GM19239 (cell line): ENCODE measurements around the gene SF3B2.
"Not testable (repeated sequence)": the region's sequence is repeated elsewhere in the genome, so short reads cannot be mapped to it uniquely, and the experiment has no call there.

Source experiments
- DNase-seq: peaks from one replicate; pipeline ENCODE4 v3.0.0; 2011; ENCODE audit warnings: low spot score; ENCODE audit not compliant: insufficient read length
- FAIRE-seq: peaks from 2 replicates; lab custom pipeline; 2011; peaks lifted over from hg19 to GRCh38; lab: Jason Lieb, UNC

SF3B2 gene, protein sequence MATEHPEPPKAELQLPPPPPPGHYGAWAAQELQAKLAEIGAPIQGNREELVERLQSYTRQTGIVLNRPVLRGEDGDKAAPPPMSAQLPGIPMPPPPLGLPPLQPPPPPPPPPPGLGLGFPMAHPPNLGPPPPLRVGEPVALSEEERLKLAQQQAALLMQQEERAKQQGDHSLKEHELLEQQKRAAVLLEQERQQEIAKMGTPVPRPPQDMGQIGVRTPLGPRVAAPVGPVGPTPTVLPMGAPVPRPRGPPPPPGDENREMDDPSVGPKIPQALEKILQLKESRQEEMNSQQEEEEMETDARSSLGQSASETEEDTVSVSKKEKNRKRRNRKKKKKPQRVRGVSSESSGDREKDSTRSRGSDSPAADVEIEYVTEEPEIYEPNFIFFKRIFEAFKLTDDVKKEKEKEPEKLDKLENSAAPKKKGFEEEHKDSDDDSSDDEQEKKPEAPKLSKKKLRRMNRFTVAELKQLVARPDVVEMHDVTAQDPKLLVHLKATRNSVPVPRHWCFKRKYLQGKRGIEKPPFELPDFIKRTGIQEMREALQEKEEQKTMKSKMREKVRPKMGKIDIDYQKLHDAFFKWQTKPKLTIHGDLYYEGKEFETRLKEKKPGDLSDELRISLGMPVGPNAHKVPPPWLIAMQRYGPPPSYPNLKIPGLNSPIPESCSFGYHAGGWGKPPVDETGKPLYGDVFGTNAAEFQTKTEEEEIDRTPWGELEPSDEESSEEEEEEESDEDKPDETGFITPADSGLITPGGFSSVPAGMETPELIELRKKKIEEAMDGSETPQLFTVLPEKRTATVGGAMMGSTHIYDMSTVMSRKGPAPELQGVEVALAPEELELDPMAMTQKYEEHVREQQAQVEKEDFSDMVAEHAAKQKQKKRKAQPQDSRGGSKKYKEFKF

DNA sequence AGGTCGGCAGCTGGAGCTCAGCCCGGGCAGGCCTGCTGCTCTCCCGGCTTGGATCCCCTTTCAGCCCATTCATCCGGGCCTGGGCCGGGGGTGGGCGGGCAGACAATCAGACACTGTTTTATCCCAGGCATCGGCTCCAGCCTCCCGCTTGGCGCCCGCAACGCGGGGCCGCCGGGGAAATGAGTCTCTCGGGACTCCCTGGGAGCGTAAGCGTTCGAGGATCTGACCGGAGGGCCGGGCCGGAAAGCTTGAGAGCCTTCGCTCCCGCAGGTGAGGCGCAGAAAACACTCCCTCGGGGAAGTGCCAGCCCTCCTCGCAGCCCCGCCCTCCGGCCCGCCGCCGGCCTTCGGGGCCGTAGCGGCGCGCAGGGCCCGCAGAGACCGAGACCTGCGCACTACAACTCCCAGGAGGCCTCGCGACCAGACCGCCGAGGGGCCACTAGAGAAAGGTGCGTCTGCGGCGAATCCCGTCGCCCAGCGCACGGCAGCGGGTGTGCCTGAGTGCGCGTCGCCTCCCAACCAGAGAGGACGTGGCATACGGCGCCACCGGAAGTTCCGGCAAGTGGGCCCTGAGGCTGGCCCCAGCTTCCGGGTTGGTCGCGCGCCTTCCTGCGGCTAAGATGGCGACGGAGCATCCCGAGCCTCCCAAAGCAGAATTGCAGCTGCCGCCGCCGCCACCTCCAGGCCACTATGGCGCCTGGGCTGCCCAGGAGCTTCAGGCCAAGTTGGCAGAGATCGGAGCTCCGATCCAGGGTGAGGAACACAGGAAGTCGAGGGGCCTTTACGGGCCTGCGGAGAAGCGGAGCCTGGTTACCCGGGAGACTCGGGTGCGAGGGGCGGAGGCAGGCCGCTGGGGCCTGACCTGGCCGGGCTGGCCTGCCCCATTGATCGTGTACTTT is at the start of gene SF3B2:
SF3B2 (plus strand) TSS at position 599 of the 898 bp plus-strand sequence; CDS start at position 620, 21 bp downstream.
- peak; percentile 94 for FAIRE-seq
- peak; percentile 94 for DNase-seq

DNA sequence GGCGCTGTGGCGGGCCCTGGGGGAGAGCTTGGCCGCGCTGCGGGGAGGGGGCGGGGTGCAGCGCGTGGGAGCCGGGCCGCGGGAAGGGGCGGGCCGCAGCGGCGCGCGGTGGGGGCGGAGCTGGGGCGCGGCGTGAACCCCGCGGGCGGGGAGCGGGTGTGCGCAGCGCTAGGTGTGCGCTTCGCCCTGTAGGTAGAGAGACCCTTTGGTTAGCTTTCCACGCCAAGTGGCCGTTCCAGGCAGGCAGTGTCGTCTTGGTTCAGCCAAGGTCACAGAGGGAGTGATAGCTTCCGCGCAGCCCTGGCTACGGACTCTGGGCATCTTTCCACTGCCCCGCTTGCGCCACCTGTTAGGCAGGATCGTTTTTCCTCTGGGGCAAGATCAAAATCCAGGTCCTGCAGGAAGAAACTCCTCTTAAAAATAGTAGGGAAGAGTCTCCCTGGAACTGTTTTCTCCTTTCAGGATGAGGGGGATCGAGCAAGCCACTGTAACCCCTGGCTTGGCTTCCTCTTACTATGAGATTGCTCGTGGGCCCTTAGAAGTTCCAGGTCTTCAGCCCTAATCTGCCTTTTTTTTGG is 49.4 kb upstream of the SF3B2 start:
- peak; percentile 45 for FAIRE-seq
- peak; percentile 58 for DNase-seq

DNA sequence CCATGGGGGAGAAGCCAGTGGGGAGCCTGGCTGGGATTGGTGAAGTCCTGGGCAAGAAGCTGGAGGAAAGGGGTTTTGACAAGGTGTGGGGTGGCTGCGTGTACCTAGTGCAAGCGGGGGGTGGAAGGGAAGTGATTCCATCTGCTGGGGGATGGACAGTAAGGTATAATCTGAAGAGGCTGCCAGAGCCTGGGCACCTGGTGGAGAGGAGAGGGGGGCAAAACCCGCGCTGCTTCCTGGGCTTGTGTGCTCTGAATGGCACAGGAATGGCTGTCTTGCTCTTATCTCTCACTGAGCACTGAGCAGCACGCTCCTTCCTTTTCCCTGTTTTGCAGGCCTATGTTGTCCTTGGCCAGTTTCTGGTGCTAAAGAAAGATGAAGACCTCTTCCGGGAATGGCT is 48.9 kb upstream of the SF3B2 start:
- no peak for DNase-seq
- FAIRE-seq: no peak

DNA sequence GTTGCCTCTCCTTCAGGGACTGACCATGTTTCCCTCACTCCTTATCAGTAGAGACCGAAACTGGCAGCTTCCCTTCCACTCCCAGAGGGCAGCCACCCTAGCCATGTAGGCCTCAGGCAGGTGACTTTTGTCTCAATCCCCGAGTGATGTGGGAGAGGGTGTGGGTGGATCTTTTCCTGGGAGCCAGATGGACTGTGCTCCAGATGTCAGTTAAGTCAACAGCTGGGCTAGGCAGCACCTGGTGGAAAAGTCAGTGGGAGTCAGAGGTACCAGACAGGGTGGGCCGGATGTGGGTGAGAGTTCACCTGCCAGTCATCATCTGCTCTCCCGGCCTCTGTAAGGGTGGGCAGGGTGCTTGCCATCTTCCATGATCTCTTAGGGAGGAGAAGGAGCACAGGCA is 48.0 kb upstream of the SF3B2 start:
- FAIRE-seq: no peak
- DNase-seq: no peak

DNA sequence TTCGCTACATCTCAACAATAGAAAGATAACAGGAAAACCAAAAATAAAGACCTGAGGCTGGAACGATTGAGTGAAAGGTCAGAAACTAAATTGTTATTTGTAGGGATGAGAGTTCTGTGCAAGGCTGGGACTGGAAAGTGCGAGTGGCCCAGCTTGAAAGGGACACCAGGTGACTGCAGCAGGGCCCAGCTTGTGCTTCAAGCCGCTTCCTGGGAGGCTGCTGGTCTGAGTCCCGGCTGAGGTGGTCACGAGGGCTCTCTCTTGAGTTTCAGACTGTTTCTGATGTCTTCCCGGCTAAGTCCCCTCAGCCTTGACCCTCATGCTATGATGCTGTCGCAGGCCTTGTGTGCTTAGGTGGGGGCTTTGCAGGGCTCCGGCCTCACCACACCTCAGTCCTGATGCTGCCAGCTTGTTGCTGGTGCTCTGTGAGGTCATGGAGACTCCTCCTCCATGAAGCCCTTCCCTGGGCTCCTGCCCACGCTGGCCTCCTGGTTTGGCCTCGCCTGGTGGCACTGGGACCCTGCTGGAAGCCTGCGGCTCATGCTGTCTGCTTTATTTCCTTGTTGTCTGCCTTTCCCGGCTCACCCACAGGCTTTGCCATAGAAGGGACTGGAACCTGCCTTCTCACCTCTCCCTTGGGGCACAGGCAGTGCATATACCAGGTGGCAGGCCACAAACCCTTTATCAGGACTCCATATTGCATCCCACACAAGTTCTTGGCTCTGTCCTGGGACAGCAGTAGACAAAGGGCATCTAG is 45.9 kb upstream of the SF3B2 start:
- DNase-seq (no peak), FAIRE-seq (no peak)

DNA sequence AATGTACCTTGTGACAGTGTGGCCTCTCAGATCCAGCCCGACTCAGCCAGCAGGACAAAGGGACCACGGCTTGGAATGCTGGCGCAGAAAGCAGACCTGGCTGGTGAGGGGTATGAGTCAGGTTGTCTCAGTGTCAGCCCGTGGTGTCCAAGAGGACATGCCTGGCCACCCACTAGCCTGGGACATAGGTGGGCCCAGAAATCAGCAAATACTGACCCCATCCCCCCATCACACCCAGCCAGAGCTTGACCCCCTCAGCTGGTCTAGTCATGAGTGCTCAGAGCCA is 45.3 kb upstream of the SF3B2 start:
- FAIRE-seq (no peak), DNase-seq (no peak)

DNA sequence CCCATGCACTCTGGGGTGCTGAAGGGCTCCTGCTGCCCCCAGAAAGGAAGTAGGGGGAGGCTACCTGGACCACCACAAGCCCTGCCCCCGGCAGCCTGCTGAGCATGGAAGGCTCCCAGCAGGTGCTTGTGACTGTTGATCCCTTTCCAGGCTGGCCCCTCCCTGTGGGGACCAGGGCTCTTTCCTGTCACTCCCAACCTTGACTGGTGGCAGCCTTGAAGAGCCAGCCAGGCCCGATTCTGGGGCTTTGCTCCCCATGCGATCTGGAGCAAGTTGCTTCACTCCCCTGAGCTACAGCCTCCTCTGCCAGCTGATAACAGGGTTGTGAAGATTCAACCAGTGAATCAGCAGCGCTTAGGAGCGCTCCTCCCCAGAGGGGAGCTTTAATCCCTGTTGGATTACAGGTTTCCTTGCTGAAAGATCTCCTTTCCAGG is 44.9 kb upstream of the SF3B2 start:
- no peak for FAIRE-seq
- DNase-seq: no peak

DNA sequence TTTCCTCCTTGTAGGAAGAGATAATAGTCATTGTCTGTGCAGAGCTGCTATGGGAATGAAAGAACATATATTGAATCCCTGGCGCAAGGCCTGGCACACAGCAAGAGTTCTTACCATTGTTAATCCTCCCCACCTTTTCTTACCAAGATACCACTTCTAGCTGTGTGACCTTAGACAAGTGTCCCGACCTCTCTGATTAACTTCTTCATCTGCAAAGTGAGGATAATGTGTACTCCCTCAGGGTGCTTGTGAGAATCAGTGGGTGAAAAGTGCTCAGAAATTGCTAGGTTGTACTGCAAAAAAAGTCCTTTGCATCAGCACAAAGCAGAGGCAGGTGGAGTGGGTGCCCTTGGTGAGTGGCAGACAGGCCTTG is 44.1 kb upstream of the SF3B2 start:
- no peak for DNase-seq
- no peak for FAIRE-seq

DNA sequence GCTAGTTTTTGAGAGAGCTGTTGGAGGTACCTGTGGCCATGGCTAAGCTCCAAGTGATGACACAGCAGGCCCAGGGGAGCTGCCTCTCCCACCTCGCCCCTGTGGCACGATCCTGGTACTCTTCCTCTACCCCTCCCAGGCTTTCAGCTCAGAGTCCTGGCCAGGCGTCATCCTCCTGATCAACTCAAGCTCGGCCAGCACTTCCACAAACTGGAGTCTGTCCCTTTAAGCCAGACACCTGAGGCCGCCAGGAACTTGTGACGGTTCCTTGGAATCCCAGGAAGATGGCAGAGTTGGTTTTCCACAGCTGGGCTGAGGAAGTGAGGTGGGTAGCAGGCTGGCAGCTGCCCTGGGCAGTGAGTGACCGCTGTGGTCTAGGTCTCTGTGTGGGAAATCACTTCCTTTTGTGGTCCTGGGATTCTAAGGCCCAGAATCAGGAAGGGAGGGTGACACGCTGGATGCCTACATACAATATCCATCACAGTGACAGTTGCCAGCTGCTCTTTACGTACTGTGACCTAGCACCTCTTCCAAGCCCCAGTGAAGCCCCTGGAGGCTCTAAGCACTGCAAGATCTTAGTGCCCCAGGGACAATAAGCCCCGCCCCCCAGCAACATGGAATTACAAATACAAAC is 43.6 kb upstream of the SF3B2 start:
- DNase-seq (no peak), FAIRE-seq (no peak)

DNA sequence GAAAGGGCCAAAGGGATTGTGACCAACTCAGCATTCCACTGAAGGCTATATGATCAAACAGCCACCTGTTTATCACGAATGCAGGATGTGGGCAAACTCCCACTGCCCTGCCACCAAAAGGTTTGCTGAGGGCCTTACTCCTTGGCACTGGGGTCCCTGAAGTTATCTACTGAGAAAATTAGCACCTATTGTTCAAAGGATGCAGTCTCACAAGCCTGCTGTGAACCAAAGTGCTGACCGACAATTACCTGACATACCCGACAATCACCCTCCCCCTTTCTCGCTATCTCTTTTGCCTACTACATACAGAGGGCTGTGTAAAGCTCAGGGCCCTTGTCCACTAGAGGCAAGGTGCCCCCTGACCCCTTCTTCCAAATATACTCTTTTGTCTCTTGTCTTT is 42.1 kb upstream of the SF3B2 start:
- DNase-seq, FAIRE-seq: not testable (repeated sequence)

DNA sequence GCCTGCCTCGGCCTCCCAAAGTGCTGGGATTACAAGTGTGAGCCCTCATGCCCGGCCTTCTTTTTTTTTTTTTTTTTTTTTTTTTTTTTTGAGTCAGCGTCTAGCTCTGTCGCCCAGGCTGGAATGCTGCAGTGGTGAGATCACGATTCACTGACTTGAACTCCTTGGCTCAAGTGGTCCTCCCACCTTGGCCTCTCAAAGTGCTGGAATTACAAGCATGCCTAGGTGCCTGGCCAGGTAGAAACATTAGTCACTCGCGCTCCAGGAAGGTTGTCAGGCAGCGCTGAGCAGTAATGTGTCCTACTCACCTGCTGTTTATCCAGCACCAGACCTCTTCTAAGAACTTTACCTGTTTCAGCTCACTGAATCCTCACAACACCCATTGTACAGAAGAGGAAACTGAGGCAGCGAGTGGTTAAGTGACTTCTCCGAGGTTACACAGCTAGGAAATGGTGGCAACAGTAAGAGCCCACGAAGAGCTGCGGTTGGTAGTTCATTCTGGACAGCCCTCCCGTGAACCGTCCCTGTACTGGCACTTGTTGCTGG is 40.9 kb upstream of the SF3B2 start:
- FAIRE-seq (no peak), DNase-seq (no peak)

DNA sequence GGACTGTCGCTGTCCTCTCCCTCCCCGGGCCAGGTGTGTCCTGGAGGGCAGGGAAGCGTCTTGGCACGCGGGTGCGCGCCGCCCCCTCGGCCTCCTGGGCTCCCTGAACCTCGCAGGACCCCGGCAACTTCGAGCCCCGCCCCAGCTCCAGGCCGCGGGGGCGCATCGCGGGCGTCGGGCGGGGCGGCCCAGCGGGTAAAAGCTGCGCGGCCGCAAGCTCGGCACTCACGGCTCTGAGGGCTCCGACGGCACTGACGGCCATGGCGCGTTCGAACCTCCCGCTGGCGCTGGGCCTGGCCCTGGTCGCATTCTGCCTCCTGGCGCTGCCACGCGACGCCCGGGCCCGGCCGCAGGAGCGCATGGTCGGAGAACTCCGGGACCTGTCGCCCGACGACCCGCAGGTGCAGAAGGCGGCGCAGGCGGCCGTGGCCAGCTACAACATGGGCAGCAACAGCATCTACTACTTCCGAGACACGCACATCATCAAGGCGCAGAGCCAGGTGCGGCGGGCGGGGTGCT is 40.3 kb upstream of the SF3B2 start, which contains the start of gene CST6:
CST6 (plus strand) TSS at position 224 of the 519 bp plus-strand sequence; CDS start at position 261, 37 bp downstream.
- no peak for FAIRE-seq
- DNase-seq: no peak

DNA sequence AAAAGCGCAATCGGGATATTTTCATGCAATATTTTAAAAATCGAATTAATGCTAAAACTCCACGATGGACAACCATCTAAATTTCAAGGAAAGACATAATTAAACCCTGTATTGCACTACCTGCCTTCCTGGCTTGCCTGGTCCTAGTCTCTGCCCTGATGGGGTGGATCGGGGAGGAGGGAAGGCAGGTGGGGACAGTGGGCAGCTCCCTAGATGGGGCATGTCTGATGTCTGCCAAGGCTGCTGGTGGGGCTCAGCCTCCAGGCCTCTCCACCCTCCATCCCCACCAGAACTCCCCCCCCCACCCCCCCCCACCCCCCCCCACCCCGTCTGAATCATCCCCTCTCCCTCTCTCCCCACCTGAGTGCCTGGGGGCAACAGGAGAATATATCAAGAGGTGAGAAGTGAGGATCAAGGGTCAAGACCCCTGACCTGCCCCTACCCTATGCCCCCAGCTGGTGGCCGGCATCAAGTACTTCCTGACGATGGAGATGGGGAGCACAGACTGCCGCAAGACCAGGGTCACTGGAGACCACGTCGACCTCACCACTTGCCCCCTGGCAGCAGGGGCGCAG is 39.7 kb upstream of the SF3B2 start:
- FAIRE-seq (no peak), DNase-seq (no peak)

DNA sequence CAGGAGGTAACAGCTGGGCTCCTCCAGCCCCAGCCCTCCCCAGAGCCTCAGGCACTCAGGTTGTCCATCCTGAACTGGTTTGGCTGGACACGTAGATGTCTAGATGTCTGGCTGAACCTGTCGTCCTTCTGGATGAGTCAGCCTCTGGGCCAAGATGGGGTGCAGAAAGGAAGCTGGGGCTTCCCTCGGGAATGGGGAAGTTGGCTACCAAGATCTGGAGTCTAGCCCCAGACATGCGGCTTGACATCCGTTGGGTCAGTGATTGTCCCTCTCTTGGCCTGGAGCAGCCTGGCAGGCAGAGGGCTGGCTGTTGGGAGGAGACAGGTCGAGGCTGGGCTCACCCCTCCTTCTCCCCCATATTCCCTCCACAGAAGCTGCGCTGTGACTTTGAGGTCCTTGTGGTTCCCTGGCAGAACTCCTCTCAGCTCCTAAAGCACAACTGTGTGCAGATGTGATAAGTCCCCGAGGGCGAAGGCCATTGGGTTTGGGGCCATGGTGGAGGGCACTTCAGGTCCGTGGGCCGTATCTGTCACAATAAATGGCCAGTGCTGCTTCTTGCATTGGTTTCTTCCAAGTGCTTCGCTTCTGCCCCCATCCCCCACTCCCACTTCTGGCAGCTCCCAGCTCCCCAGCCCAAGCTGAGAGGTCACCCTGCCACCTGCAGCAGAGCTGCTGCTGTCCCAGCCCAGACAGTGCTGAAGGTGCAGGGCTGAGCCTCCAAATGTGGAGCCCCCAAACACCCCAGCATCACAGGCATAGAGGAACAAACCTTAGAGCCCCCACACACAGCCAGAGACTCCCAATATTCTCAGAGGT is 39.0 kb upstream of the SF3B2 start:
- no peak for DNase-seq
- no peak for FAIRE-seq

DNA sequence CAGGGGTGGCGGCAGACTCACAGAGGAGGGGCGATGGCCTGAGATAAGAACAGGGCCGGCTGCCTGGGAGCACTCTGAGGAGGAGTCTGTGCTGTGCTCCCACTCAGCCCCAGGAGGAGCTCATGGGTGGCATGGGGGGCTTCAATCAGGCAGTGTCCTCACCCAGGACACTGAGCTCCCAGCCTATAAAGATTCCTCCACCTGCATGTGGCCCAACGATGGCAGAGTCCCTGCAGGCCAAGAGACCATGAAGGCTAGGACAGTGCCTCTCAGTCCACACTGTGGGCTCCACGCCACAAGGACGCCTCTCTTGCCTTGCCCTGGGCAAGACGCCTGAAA is 38.4 kb upstream of the SF3B2 start:
- FAIRE-seq (no peak), DNase-seq (no peak)

DNA sequence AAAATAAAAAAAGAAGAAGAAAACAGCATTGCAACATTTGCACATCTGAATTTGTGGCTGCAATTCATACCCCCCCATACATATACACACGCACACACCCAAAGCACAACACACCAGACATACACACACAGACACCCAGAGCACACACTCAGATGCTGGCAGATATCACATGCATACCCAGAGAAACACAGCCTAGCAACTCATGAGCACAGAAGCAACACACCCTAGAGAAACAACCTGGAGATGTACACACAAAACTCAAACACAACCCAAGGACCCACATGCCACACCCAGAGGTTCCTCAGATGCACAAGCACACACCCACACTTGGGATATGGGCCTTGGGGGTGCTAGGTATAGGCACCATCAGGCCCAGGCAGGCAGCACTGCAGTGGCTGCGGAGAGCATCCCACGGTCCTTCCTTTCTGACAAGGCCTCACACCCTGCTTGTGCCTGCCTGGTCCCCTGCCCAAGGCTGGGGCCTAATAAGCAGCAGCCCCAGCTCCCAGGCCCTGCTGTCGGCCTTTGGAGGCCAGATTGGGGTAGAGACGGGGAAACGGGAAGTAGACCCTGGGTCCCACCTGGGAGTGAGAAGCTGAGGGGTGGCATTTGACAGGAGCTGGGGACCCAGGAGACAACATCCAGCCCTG is 37.2 kb upstream of the SF3B2 start:
- FAIRE-seq (no peak), DNase-seq (no peak)

DNA sequence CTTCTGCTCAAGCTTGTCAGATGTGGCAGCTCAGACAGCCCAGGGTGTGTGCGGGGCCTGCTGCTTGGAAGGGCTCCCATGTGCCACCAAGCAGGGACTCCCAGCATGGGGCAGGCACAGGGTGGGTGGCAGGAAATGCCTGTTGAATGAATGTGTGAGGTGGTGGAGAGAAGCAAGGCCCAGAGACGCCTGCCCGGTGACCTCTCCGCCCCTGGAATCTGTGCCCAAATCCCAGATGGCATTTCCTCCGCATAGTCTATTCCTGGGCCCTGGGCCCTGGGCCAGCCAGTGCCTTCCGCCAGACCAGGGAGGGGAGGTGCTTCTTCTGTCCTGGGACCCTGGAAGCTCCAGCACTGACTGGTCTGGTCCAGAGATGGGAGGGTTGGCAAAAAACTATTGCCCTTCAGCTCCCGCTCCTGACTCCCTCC is 36.7 kb upstream of the SF3B2 start:
- no peak for DNase-seq

More for the DNA sequence above, 36.7 kb upstream of the SF3B2 start:
- FAIRE-seq: no peak
